Vagina (tissue), 2 donors: ENCODE results near the gene DNTT. TPM values are rescaled to one million over a fixed set of nuclear protein-coding genes. Genes with fewer than 3 reads are reported as not detected.
A peak's percentile ranks its signal among the peaks of the same experiment; 100 is the strongest.

Source experiments
- DNase-seq, 2 donors: peaks; one replicate each; pipeline ENCODE4 v3.0.0-alpha.2; 2017; ENCODE audit errors: extremely low spot score in 2 of 2
- H3K27ac ChIP-seq: fragments of 200-600 bp; sonication (generic); one replicate; pipeline ENCODE4 v1.5.1; 2019
- H3K27me3 ChIP-seq: fragments of 200-600 bp; sonication (generic); one replicate; pipeline ENCODE4 v1.5.1; 2019
- H3K36me3 ChIP-seq, 2 donors: fragments of 200-600 bp; sonication (generic); one replicate each; pipeline ENCODE4 v1.5.1; 2017 to 2019
- H3K4me1 ChIP-seq: fragments of 200-600 bp; sonication (generic); one replicate; pipeline ENCODE4 v1.5.1; 2019
- H3K4me3 ChIP-seq, 2 donors: fragments of 200-600 bp; sonication (generic); 1 replicate in 1 of 2; 2 replicates in 1 of 2; pipeline ENCODE4 v1.5.1; 2016 to 2019
- H3K9me3 ChIP-seq: fragments of 200-600 bp; sonication (generic); one replicate; pipeline ENCODE4 v1.5.1; 2019
- CTCF ChIP-seq, 3 experiments: fragments of 450-650 bp in 2 of 3; fragments of 200-600 bp in 1 of 3; sonication (generic) in 1 of 3; IDR thresholded peaks; one replicate each; pipeline ENCODE4 v1.5.1; 2017 to 2019; ENCODE audit warnings: antibody characterized with exemption in 3 of 3, mild to moderate bottlenecking in 2 of 3, moderate library complexity in 2 of 3
- POLR2A ChIP-seq, 2 donors: fragments of 450-650 bp; IDR thresholded peaks; one replicate each; pipeline ENCODE4 v1.6.1; 2017; ENCODE audit warnings: antibody characterized with exemption in 2 of 2, mild to moderate bottlenecking in 2 of 2, moderate library complexity in 2 of 2
- POLR2AphosphoS5 ChIP-seq, 2 donors: sonication (generic); formaldehyde crosslinking; IDR thresholded peaks; one replicate each; pipeline ENCODE4 v1.9.0; 2017; ENCODE audit warnings: antibody characterized with exemption in 2 of 2, mild to moderate bottlenecking in 2 of 2, low read depth in 1 of 2; ENCODE audit not compliant: insufficient read depth in 1 of 2
- intact Hi-C: fragments of 100-400 bp; cut with DNase I; formaldehyde crosslinking; loops from one replicate; pipeline ENCODE4 v1.15.1; 2023
- total RNA-seq: library from RNA; depleted of rRNA; stranded (reverse); fragments of >200 nt; gene quantifications from one replicate; pipeline ENCODE4 v1.2.3, GENCODE V29; 2016

The DNTT gene
- total RNA-seq, 1 donor from 2014 or later: not detected

GRCh38 chr10:96339383-96339782 lies 35.1 kb downstream of the DNTT start:
- Histone ChIP-seq H3K4me1 (no peaks in the 10 kb centered on the region), H3K9me3 (no peaks in the 10 kb centered on the region), H3K27ac (no peak overlapping the region), H3K4me3 (no peak overlapping the region), H3K27me3 (no peaks in the 10 kb centered on the region), H3K36me3 (no peaks in the 10 kb centered on the region)
- DNase-seq: no peak
- intact Hi-C loops: no loop called here
- no peak for TF ChIP-seq CTCF (IDR thresholded peaks at IDR 0.05)
- no peak for TF ChIP-seq POLR2AphosphoS5 (IDR thresholded peaks at IDR 0.05; ENCODE audit: insufficient read depth in 1 of 2, low read depth in 1 of 2)
- no peak for TF ChIP-seq POLR2A (IDR thresholded peaks at IDR 0.05)

- no peak for TF ChIP-seq POLR2AphosphoS5 (IDR thresholded peaks at IDR 0.05; ENCODE audit: insufficient read depth in 1 of 2, low read depth in 1 of 2)
- peak in 1 of 3 experiments; percentile 18 for TF ChIP-seq CTCF (IDR thresholded peaks at IDR 0.05)
- no peaks in the 10 kb centered on the region for H3K36me3 ChIP-seq
- H3K9me3 ChIP-seq: no peaks in the 10 kb centered on the region
- H3K4me3 ChIP-seq: no peak overlapping the region
- no peak for DNase-seq
- no peaks in the 10 kb centered on the region for H3K4me1 ChIP-seq
- intact Hi-C loops: no loop called here
- H3K27me3 ChIP-seq: no peaks in the 10 kb centered on the region
- H3K27ac ChIP-seq: no peak overlapping the region
Observed at GRCh38 chr10:96339956-96340904, 36.0 kb downstream of the DNTT start.

- Histone ChIP-seq H3K4me3 (no peak overlapping the region), H3K4me1 (no peaks in the 10 kb centered on the region), H3K36me3 (no peaks in the 10 kb centered on the region), H3K27me3 (no peaks in the 10 kb centered on the region), H3K9me3 (no peaks in the 10 kb centered on the region), H3K27ac (no peak overlapping the region)
- no peak for TF ChIP-seq POLR2AphosphoS5 (IDR thresholded peaks at IDR 0.05; ENCODE audit: insufficient read depth in 1 of 2, low read depth in 1 of 2)
- TF ChIP-seq CTCF (IDR thresholded peaks at IDR 0.05): no peak
- no peak for TF ChIP-seq POLR2A (IDR thresholded peaks at IDR 0.05)
- no peak for DNase-seq
- intact Hi-C loops: loop anchor here (2.0 kb wide), 1 partner anchor 37 kb away; no protein-coding TSS in a partner anchor
Observed at GRCh38 chr10:96341219-96342182, 37.3 kb downstream of the DNTT start.

GRCh38 chr10:96342402-96342801 lies 38.2 kb downstream of the DNTT start:
- TF ChIP-seq POLR2AphosphoS5 (IDR thresholded peaks at IDR 0.05; ENCODE audit: insufficient read depth in 1 of 2, low read depth in 1 of 2) (no peak), CTCF (IDR thresholded peaks at IDR 0.05) (no peak), POLR2A (IDR thresholded peaks at IDR 0.05) (no peak)
- H3K4me1 ChIP-seq: no peaks in the 10 kb centered on the region
- H3K9me3 ChIP-seq: no peaks in the 10 kb centered on the region
- intact Hi-C loops: loop anchor here (2.0 kb wide), 1 partner anchor 36 kb away; no protein-coding TSS in a partner anchor
- H3K27ac ChIP-seq: no peak overlapping the region
- no peak overlapping the region for H3K4me3 ChIP-seq
- no peaks in the 10 kb centered on the region for H3K27me3 ChIP-seq
- H3K36me3 ChIP-seq: no peaks in the 10 kb centered on the region
- no peak for DNase-seq
